ENCODE data around the gene CLIP4.

The CLIP4 gene

GRCh38 chr2:29139731-29140130 is 24.5 kb downstream of the CLIP4 start:
- H3K9me2 ChIP-seq (replicated peaks; ENCODE audit: low read depth, low read length) = no peaks in the 10 kb centered on the region
- H3F3A ChIP-seq (ENCODE audit: low read depth) = no peaks in the 10 kb centered on the region
- no peaks in the 10 kb centered on the region for H3K79me2 ChIP-seq (ENCODE audit: insufficient read depth, low read length)
- H3K4me1 ChIP-seq (ENCODE audit: insufficient read depth, low read length, poor library complexity, severe bottlenecking) = no peaks in the 10 kb centered on the region
- no peak overlapping the region for H3K9ac ChIP-seq (ENCODE audit: low read depth, low read length, poor library complexity, severe bottlenecking)
- no peaks in the 10 kb centered on the region for H3K36me3 ChIP-seq (ENCODE audit: insufficient read depth, low read length)
- no peaks in the 10 kb centered on the region for H3K9me3 ChIP-seq (ENCODE audit: insufficient read depth, low read depth, low read length)
- no peak overlapping the region for H3K4me2 ChIP-seq (ENCODE audit: low read depth, low read length, poor library complexity, severe bottlenecking)
- H3K4me3 ChIP-seq (ENCODE audit: low read length, poor library complexity, severe bottlenecking) = no peak overlapping the region
- H2AFZ ChIP-seq (ENCODE audit: low read length) = no peak overlapping the region
- TF ChIP-seq EZH2phosphoT487 (IDR thresholded peaks at IDR 0.05; ENCODE audit: borderline replicate concordance) (no peak), CTCF (conservative IDR thresholded peaks at IDR 0.05; ENCODE audit: low read length) (no peak)
- H3K27me3 ChIP-seq (ENCODE audit: insufficient read depth, low read length, poor library complexity, severe bottlenecking) = no peaks in the 10 kb centered on the region
- no peaks in the 10 kb centered on the region for H4K20me1 ChIP-seq (ENCODE audit: insufficient read depth, low read length, poor library complexity, severe bottlenecking)

- Histone ChIP-seq H4K20me1 (ENCODE audit: insufficient read depth, low read length, poor library complexity, severe bottlenecking) (no peaks in the 10 kb centered on the region), H3F3A (ENCODE audit: low read depth) (no peaks in the 10 kb centered on the region), H3K79me2 (ENCODE audit: insufficient read depth, low read length) (no peaks in the 10 kb centered on the region), H3K9me3 (ENCODE audit: insufficient read depth, low read depth, low read length) (no peaks in the 10 kb centered on the region), H3K4me3 (ENCODE audit: low read length, poor library complexity, severe bottlenecking) (no peak overlapping the region), H2AFZ (ENCODE audit: low read length) (no peak overlapping the region), H3K27me3 (ENCODE audit: insufficient read depth, low read length, poor library complexity, severe bottlenecking) (no peaks in the 10 kb centered on the region), H3K4me1 (ENCODE audit: insufficient read depth, low read length, poor library complexity, severe bottlenecking) (no peaks in the 10 kb centered on the region), H3K9me2 (replicated peaks; ENCODE audit: low read depth, low read length) (no peaks in the 10 kb centered on the region), H3K36me3 (ENCODE audit: insufficient read depth, low read length) (no peaks in the 10 kb centered on the region), H3K4me2 (ENCODE audit: low read depth, low read length, poor library complexity, severe bottlenecking) (no peak overlapping the region), H3K9ac (ENCODE audit: low read depth, low read length, poor library complexity, severe bottlenecking) (no peak overlapping the region)
- no peak for TF ChIP-seq EZH2phosphoT487 (IDR thresholded peaks at IDR 0.05; ENCODE audit: borderline replicate concordance)
- no peak for TF ChIP-seq CTCF (conservative IDR thresholded peaks at IDR 0.05; ENCODE audit: low read length)
Observed at GRCh38 chr2:29143657-29144056, 28.4 kb downstream of the CLIP4 start.

- Histone ChIP-seq H3K9ac (ENCODE audit: low read depth, low read length, poor library complexity, severe bottlenecking) (no peak overlapping the region), H3K4me3 (ENCODE audit: low read length, poor library complexity, severe bottlenecking) (no peak overlapping the region), H3K36me3 (ENCODE audit: insufficient read depth, low read length) (no peaks in the 10 kb centered on the region), H3K27me3 (ENCODE audit: insufficient read depth, low read length, poor library complexity, severe bottlenecking) (no peaks in the 10 kb centered on the region), H3K4me2 (ENCODE audit: low read depth, low read length, poor library complexity, severe bottlenecking) (no peak overlapping the region), H3K4me1 (ENCODE audit: insufficient read depth, low read length, poor library complexity, severe bottlenecking) (no peaks in the 10 kb centered on the region), H4K20me1 (ENCODE audit: insufficient read depth, low read length, poor library complexity, severe bottlenecking) (no peaks in the 10 kb centered on the region), H3K79me2 (ENCODE audit: insufficient read depth, low read length) (no peaks in the 10 kb centered on the region), H3F3A (ENCODE audit: low read depth) (no peaks in the 10 kb centered on the region), H2AFZ (ENCODE audit: low read length) (no peak overlapping the region), H3K9me3 (ENCODE audit: insufficient read depth, low read depth, low read length) (no peaks in the 10 kb centered on the region), H3K9me2 (replicated peaks; ENCODE audit: low read depth, low read length) (no peaks in the 10 kb centered on the region)
- no peak for TF ChIP-seq CTCF (conservative IDR thresholded peaks at IDR 0.05; ENCODE audit: low read length)
- no peak for TF ChIP-seq EZH2phosphoT487 (IDR thresholded peaks at IDR 0.05; ENCODE audit: borderline replicate concordance)
Observed at GRCh38 chr2:29146197-29146596, 31.0 kb downstream of the CLIP4 start.

Measured in Loucy (cell line).